CD4-positive, alpha-beta memory T cell (primary cell): ENCODE measurements around the gene DPF1. TPM values are rescaled to one million over a fixed set of nuclear protein-coding genes. Genes with fewer than 3 reads are reported as not detected.
A peak's percentile ranks its signal among the peaks of the same experiment; 100 is the strongest.

Source experiments
- CTCF ChIA-PET: fragments of 350-600 bp; sonication (Branson Sonifier 250); formaldehyde crosslinking; loops from one replicate; lab custom pipeline; 2021; ENCODE audit warnings: inconsistent platforms; ENCODE audit not compliant: partially characterized antibody; lab: Charles Lee
- POLR2A ChIA-PET: fragments of 350-600 bp; sonication (Branson Sonifier 250); formaldehyde crosslinking; loops from one replicate; lab custom pipeline; 2021; ENCODE audit not compliant: partially characterized antibody; lab: Charles Lee
- DNase-seq, 5 donors: peaks; one replicate each; pipeline versions ENCODE4 v3.0.0 to v3.0.0-alpha.2; 2020 to 2022; ENCODE audit warnings: mixed read lengths in 1 of 5
- H3K27ac ChIP-seq: one replicate; pipeline ENCODE4 v1.7.0; 2013; ENCODE audit warnings: low read depth, low read length
- H3K27me3 ChIP-seq: 2 replicates; pipeline ENCODE4 v1.7.0; 2013; ENCODE audit warnings: mild to moderate bottlenecking, low read length, moderate library complexity; ENCODE audit not compliant: insufficient read depth
- H3K36me3 ChIP-seq: 2 replicates; pipeline ENCODE4 v1.7.0; 2013; ENCODE audit warnings: mild to moderate bottlenecking, low read length, moderate library complexity; ENCODE audit not compliant: insufficient read depth
- H3K4me1 ChIP-seq: 2 replicates; pipeline ENCODE4 v1.7.0; 2013; ENCODE audit warnings: mild to moderate bottlenecking, low read length, moderate library complexity; ENCODE audit not compliant: insufficient read depth
- H3K4me3 ChIP-seq, 2 donors: one replicate each; pipeline ENCODE4 v1.7.0; 2013; ENCODE audit warnings: low read length in 2 of 2, mild to moderate bottlenecking in 1 of 2
- H3K9me3 ChIP-seq, 2 donors: one replicate each; pipeline ENCODE4 v1.7.0; 2013; ENCODE audit warnings: low read length in 2 of 2, control low read depth in 1 of 2; ENCODE audit not compliant: control insufficient read depth in 1 of 2
- H3K27ac Mint-ChIP-seq, 7 donors: one replicate each; pipeline ENCODE4 v1.8.0; 2020 to 2021; ENCODE audit warnings: mixed read lengths in 7 of 7, mild to moderate bottlenecking in 6 of 7, inconsistent platforms in 3 of 7, moderate library complexity in 3 of 7
- H3K27me3 Mint-ChIP-seq, 2 donors: one replicate each; pipeline ENCODE4 v1.8.0; 2020 to 2021; ENCODE audit warnings: mixed read lengths in 2 of 2
- H3K36me3 Mint-ChIP-seq, 2 donors: one replicate each; pipeline ENCODE4 v1.8.0; 2020 to 2021; ENCODE audit warnings: mixed read lengths in 2 of 2, inconsistent platforms in 1 of 2, mild to moderate bottlenecking in 1 of 2
- H3K4me1 Mint-ChIP-seq, 4 donors: one replicate each; pipeline ENCODE4 v1.8.0; 2020 to 2021; ENCODE audit warnings: mixed read lengths in 4 of 4, mild to moderate bottlenecking in 1 of 4
- H3K4me3 Mint-ChIP-seq, 8 donors: one replicate each; pipeline ENCODE4 v1.8.0; 2020 to 2021; ENCODE audit warnings: mixed read lengths in 8 of 8, mild to moderate bottlenecking in 7 of 8, moderate library complexity in 6 of 8, inconsistent platforms in 3 of 8
- H3K9me3 Mint-ChIP-seq, 8 donors: one replicate each; pipeline ENCODE4 v1.8.0; 2020 to 2021; ENCODE audit warnings: mixed read lengths in 8 of 8, mild to moderate bottlenecking in 5 of 8, inconsistent platforms in 3 of 8, moderate library complexity in 1 of 8
- intact Hi-C: fragments of 100-400 bp; cut with micrococcal nuclease; formaldehyde crosslinking; loops from one replicate; pipeline ENCODE4 v1.15.1; 2023
- polyA plus RNA-seq, 2 donors: library from polyadenylated mRNA; unstranded; fragments of 300-500 nt; fragmentation: Illumina TruSeq; gene quantifications; one replicate each; pipeline ENCODE4 v1.2.3, GENCODE V29; 2021
- total RNA-seq, 2 experiments: library from RNA; stranded (reverse); gene quantifications; one replicate each; pipeline ENCODE4 v1.2.3, GENCODE V29; 2021

Gene DPF1
- total and polyA plus RNA-seq, 4 experiments from 2014 or later, result not detected

DNA sequence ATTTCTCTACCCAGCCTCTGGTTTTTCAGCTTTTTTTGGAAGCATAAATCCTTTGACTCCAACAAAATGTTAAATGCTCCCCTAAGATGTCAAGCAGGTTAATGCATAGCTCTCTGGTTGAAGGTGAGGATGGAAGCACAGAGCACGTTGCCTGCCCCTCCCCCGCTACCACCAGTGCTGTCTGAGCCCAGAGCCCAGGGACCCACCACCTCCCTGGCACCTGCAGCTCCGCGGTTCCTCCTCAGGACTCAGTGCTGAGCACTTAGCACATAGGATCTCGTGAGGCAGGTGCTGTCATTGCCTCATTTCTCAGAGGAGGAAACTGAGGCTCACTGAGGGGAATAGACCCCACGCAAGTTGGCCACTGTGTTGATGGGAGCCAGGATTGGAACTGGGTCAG lies 48.6 kb downstream of the DPF1 start:
- H3K4me3 ChIP-seq, result no peak overlapping the region
- H3K9me3 Mint-ChIP-seq, result peaks cover 0 to 19% (median 8%) of the 10 kb centered on the region in 8 donors
- no peak overlapping the region for H3K27ac ChIP-seq
- H3K27me3 Mint-ChIP-seq, result no peaks in the 10 kb centered on the region
- H3K4me1 ChIP-seq, result no peaks in the 10 kb centered on the region
- no peaks in the 10 kb centered on the region for H3K27me3 ChIP-seq
- ChIA-PET CTCF (no interaction called here), POLR2A (no interaction called here)
- intact Hi-C loops, result no loop called here
- H3K4me1 Mint-ChIP-seq, result peaks cover 0 to 2% (median 0%) of the 10 kb centered on the region in 4 donors
- no peaks in the 10 kb centered on the region for H3K36me3 ChIP-seq
- DNase-seq, result no peak
- no peak overlapping the region for H3K27ac Mint-ChIP-seq
- no peak overlapping the region for H3K4me3 Mint-ChIP-seq
- H3K36me3 Mint-ChIP-seq, result peaks cover 10 to 41% of the 10 kb centered on the region in 2 donors
- H3K9me3 ChIP-seq, result peaks cover 0 to 7% of the 10 kb centered on the region in 2 donors

DNA sequence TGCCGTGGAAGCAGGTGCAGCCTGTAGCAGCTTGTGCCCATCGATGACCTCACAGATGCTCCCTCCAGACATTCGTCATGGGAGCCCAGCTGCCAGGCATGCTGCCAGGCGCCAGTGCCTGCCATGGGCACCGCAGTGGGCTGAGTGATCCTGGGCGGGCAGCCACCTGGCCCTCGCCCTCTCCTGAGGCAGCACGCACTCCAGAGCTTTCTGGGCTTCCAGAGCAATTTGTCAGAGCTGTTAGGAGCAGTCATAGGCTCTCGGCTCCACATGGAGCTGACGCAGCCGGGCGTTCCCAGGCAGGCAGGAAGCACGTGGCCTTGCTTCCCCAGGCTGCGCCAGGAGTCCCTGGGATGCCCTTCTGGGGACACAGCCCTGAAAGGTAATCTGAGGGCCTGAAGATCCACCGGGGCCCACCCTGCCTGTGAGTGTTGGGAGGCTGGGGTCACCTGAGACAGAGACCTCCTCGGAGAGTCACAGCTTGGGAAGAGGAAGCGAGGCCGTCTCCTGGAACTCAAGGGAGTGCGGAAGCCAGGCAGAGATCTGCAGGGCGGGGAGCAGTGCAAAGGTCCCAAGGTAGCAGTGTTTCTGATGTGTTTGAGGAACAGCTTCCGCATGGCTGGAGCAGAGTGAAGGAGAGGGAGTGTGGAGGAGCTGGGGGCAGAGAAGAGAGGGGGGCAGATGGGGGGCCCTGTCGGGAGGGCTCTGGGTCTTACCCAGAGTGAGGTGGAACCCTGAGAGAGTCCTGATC lies 50.6 kb downstream of the DPF1 start:
- peak in 1 of 5 donors; percentile 33 for DNase-seq
- Mint-ChIP-seq H3K27me3 (no peaks in the 10 kb centered on the region), H3K9me3 (peaks cover 0 to 5% (median 1%) of the 10 kb centered on the region in 8 donors)

GRCh38 chr19:38172001-38172400 lies 52.0 kb downstream of the DPF1 start:
- Mint-ChIP-seq H3K36me3 (peaks cover 6 to 28% of the 10 kb centered on the region in 2 donors), H3K27ac (no peak overlapping the region), H3K9me3 (no peaks in the 10 kb centered on the region), H3K4me3 (no peak overlapping the region), H3K27me3 (no peaks in the 10 kb centered on the region), H3K4me1 (peaks cover 0 to 2% (median 0%) of the 10 kb centered on the region in 4 donors)
- intact Hi-C loops, result no loop called here
- ChIA-PET CTCF (no interaction called here), POLR2A (no interaction called here)
- H3K36me3 ChIP-seq, result no peaks in the 10 kb centered on the region
- H3K4me3 ChIP-seq, result no peak overlapping the region
- no peaks in the 10 kb centered on the region for H3K27me3 ChIP-seq
- H3K9me3 ChIP-seq, result no peaks in the 10 kb centered on the region
- H3K4me1 ChIP-seq, result no peaks in the 10 kb centered on the region
- H3K27ac ChIP-seq, result no peak overlapping the region
- no peak for DNase-seq

More for the DNA sequence above, 50.6 kb downstream of the DPF1 start:
- Histone ChIP-seq H3K27me3 (no peaks in the 10 kb centered on the region), H3K4me3 (no peak overlapping the region), H3K4me1 (no peaks in the 10 kb centered on the region), H3K36me3 (no peaks in the 10 kb centered on the region), H3K9me3 (no peaks in the 10 kb centered on the region), H3K27ac (no peak overlapping the region)
- Mint-ChIP-seq H3K27ac (peak overlapping the region in 1 of 7 donors; percentile 52), H3K36me3 (peaks cover 7 to 28% of the 10 kb centered on the region in 2 donors), H3K4me3 (no peak overlapping the region), H3K4me1 (peaks cover 0 to 2% (median 0%) of the 10 kb centered on the region in 4 donors)
- intact Hi-C loops, result no loop called here
- ChIA-PET POLR2A (no interaction called here), CTCF (no interaction called here)

- H3K9me3 ChIP-seq, result no peaks in the 10 kb centered on the region
- no peaks in the 10 kb centered on the region for H3K27me3 Mint-ChIP-seq
- CTCF ChIA-PET, result no interaction called here
- intact Hi-C loops, result no loop called here
- no peak for DNase-seq
- H3K36me3 Mint-ChIP-seq, result peaks cover 16 to 33% of the 10 kb centered on the region in 2 donors
- H3K4me3 ChIP-seq, result no peak overlapping the region
- H3K27me3 ChIP-seq, result no peaks in the 10 kb centered on the region
- no peaks in the 10 kb centered on the region for H3K9me3 Mint-ChIP-seq
- H3K36me3 ChIP-seq, result peaks cover 4% of the 10 kb centered on the region
- peaks cover 0 to 2% (median 0%) of the 10 kb centered on the region in 4 donors for H3K4me1 Mint-ChIP-seq
- H3K4me1 ChIP-seq, result no peaks in the 10 kb centered on the region
- H3K27ac Mint-ChIP-seq, result no peak overlapping the region
- H3K4me3 Mint-ChIP-seq, result no peak overlapping the region
- POLR2A ChIA-PET, result no interaction called here
- no peak overlapping the region for H3K27ac ChIP-seq
Measured at GRCh38 chr19:38170334-38170733, 53.7 kb downstream of the DPF1 start.

DNA sequence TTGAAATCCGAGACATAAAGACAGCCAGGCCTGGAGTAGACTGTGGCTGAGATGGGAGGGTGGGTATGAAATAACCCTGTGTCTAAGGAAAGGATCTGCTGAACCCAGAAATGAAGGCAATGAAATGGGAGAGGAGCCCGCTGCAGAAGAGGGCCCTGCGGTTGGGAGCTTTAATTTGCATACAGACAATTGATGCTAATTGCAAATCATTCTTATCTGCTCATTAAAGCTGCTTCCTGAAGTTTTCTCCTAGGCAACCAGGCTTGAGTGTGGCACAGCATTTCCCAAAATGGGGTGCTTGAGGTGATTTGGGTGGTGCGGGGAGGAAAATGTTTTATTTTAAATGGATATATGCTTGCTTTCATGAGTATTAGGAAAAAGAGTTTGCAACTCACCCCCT lies 55.4 kb downstream of the DPF1 start:
- intact Hi-C loops, result no loop called here
- Histone ChIP-seq H3K36me3 (peaks cover 4% of the 10 kb centered on the region), H3K9me3 (no peaks in the 10 kb centered on the region), H3K4me1 (no peaks in the 10 kb centered on the region), H3K4me3 (no peak overlapping the region), H3K27me3 (no peaks in the 10 kb centered on the region), H3K27ac (no peak overlapping the region)
- Mint-ChIP-seq H3K36me3 (peaks cover 29 to 46% of the 10 kb centered on the region in 2 donors), H3K27ac (peak overlapping the region in 1 of 7 donors; percentile 36), H3K27me3 (no peaks in the 10 kb centered on the region), H3K4me1 (peaks cover 0 to 2% (median 0%) of the 10 kb centered on the region in 4 donors), H3K9me3 (no peaks in the 10 kb centered on the region), H3K4me3 (no peak overlapping the region)
- CTCF ChIA-PET, result no interaction called here
- POLR2A ChIA-PET, result no interaction called here
- no peak for DNase-seq

GRCh38 chr19:38165335-38165734 lies 58.7 kb downstream of the DPF1 start:
- H3K4me3 ChIP-seq, result no peak overlapping the region
- intact Hi-C loops, result no loop called here
- peaks cover 0 to 4% of the 10 kb centered on the region in 2 donors for H3K9me3 ChIP-seq
- H3K27ac ChIP-seq, result no peak overlapping the region
- Mint-ChIP-seq H3K4me1 (no peaks in the 10 kb centered on the region), H3K4me3 (no peak overlapping the region), H3K36me3 (peaks cover 55 to 61% of the 10 kb centered on the region in 2 donors), H3K9me3 (peaks cover 0 to 20% (median 4%) of the 10 kb centered on the region in 8 donors), H3K27me3 (no peaks in the 10 kb centered on the region), H3K27ac (no peak overlapping the region)
- ChIA-PET POLR2A (no interaction called here), CTCF (no interaction called here)
- no peak for DNase-seq
- H3K36me3 ChIP-seq, result peaks cover 17% of the 10 kb centered on the region
- no peaks in the 10 kb centered on the region for H3K4me1 ChIP-seq
- H3K27me3 ChIP-seq, result no peaks in the 10 kb centered on the region

DNA sequence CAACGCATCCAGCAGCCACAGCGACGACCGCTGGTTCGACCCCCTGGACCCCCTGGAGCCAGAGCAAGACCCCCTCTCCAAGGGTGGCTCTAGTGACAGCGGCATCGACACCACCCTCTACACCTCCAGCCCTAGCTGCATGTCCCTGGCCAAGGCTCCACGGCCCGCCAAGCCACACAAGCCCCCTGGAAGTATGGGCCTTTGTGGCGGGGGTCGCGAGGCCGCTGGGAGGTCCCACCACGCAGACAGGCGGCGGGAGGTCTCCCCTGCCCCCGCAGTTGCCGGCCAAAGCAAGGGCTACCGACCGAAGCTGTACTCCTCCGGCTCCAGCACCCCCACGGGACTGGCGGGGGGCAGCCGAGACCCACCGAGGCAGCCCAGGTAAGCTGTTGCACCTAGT lies 59.5 kb downstream of the DPF1 start:
- H3K4me3 ChIP-seq, result no peak overlapping the region
- H3K27me3 ChIP-seq, result no peaks in the 10 kb centered on the region
- ChIA-PET CTCF (no interaction called here), POLR2A (no interaction called here)
- intact Hi-C loops, result no loop called here
- H3K4me1 ChIP-seq, result no peaks in the 10 kb centered on the region
- H3K9me3 Mint-ChIP-seq, result peaks cover 0 to 20% (median 4%) of the 10 kb centered on the region in 8 donors
- peaks cover 17% of the 10 kb centered on the region for H3K36me3 ChIP-seq
- no peak for DNase-seq
- no peak overlapping the region for H3K27ac Mint-ChIP-seq
- H3K27me3 Mint-ChIP-seq, result no peaks in the 10 kb centered on the region
- H3K4me1 Mint-ChIP-seq, result no peaks in the 10 kb centered on the region
- H3K4me3 Mint-ChIP-seq, result no peak overlapping the region
- peaks cover 0 to 4% of the 10 kb centered on the region in 2 donors for H3K9me3 ChIP-seq
- H3K27ac ChIP-seq, result no peak overlapping the region
- H3K36me3 Mint-ChIP-seq, result peaks cover 55 to 61% of the 10 kb centered on the region in 2 donors
